GM12878 (cell line): ENCODE measurements around the gene RMND5A. TPM values are rescaled to one million over a fixed set of nuclear protein-coding genes. Genes with fewer than 3 reads are reported as not detected.

Source experiments
- ATAC-seq: fragments of 200-7000 bp; cut with Tn5 transposase; 3 replicates; pipeline ENCODE4 v1.9.1; 2020; ENCODE audit warnings: mild to moderate bottlenecking, moderate library complexity
- BruUV-seq: library from RNA; stranded (reverse); fragments of 400-500 nt; replicated peaks from 2 replicates; lab custom pipeline; 2021; lab: Mats Ljungman, UMichigan
- CTCF ChIA-PET: fragments of 300-600 bp; sonication (Branson Sonifier 250); formaldehyde crosslinking; extraction: SDS; loops from one replicate; lab custom pipeline; 2021; ENCODE audit warnings: inconsistent platforms; lab: Yijun Ruan, JAX
- POLR2A ChIA-PET: fragments of 350-600 bp; formaldehyde crosslinking; extraction: SDS; loops from one replicate; lab custom pipeline; 2021; ENCODE audit warnings: inconsistent platforms; lab: Charles Lee
- RAD21 ChIA-PET: fragments of 300-600 bp; sonication (Branson Sonifier 250); formaldehyde crosslinking; loops from one replicate; lab custom pipeline; 2023; ENCODE audit warnings: antibody characterized with exemption; ENCODE audit not compliant: unreplicated experiment; lab: Charles Lee
- SMC1A ChIA-PET: fragments of 300-600 bp; sonication (Branson Sonifier 250); formaldehyde crosslinking; loops from one replicate; lab custom pipeline; 2023; ENCODE audit not compliant: unreplicated experiment, uncharacterized antibody; lab: Charles Lee
- DNase-seq: peaks from one replicate; pipeline ENCODE4 v3.0.0-alpha.2; 2011; ENCODE audit warnings: low read depth, low spot score
- FAIRE-seq: peaks from 3 replicates; lab custom pipeline; 2011; peaks lifted over from hg19 to GRCh38; lab: Jason Lieb, UNC
- H2AFZ ChIP-seq: 2 replicates; pipeline ENCODE4 v1.6.0; 2011; ENCODE audit warnings: low read depth, low read length, control low read depth; ENCODE audit not compliant: control insufficient read depth
- H3K27ac ChIP-seq: 2 replicates; pipeline ENCODE4 v1.5.1; 2011; ENCODE audit warnings: control low read depth; ENCODE audit not compliant: control insufficient read depth, insufficient read depth
- H3K27me3 ChIP-seq, 2 experiments: replicated peaks in 1 of 2; 2 replicates each; pipeline versions ENCODE4 v1.6.0 to v1.6.1; 2011; ENCODE audit warnings: low read length in 1 of 2; ENCODE audit not compliant: control insufficient read depth in 2 of 2, insufficient read depth in 2 of 2
- H3K36me3 ChIP-seq, 2 experiments: 2 replicates each; pipeline ENCODE4 v1.5.1; 2011; ENCODE audit warnings: low read length in 1 of 2; ENCODE audit not compliant: control insufficient read depth in 2 of 2, insufficient read depth in 2 of 2
- H3K4me1 ChIP-seq: 2 replicates; pipeline ENCODE4 v1.6.1; 2011; ENCODE audit warnings: mild to moderate bottlenecking, low read length, moderate library complexity, mixed read lengths; ENCODE audit not compliant: control insufficient read depth, insufficient read depth
- H3K4me2 ChIP-seq: 2 replicates; pipeline ENCODE4 v1.6.0; 2011; ENCODE audit warnings: control low read depth; ENCODE audit not compliant: control insufficient read depth, insufficient read depth
- H3K4me3 ChIP-seq: fragments of 200-600 bp; sonication (generic); 2 replicates; pipeline ENCODE4 v1.5.1; 2016
- H3K79me2 ChIP-seq: 2 replicates; pipeline ENCODE4 v1.6.0; 2011; ENCODE audit warnings: low read length; ENCODE audit not compliant: control insufficient read depth, insufficient read depth
- H3K9ac ChIP-seq: 2 replicates; pipeline ENCODE4 v1.8.0; 2011; ENCODE audit warnings: low read length, control low read depth, mixed read lengths; ENCODE audit not compliant: control insufficient read depth, insufficient read depth
- H3K9me3 ChIP-seq: replicated peaks from 3 replicates; pipeline ENCODE4 v1.5.1; 2011; ENCODE audit warnings: mild to moderate bottlenecking, low read length; ENCODE audit not compliant: control insufficient read depth, insufficient read depth
- H4K20me1 ChIP-seq: 2 replicates; pipeline ENCODE4 v1.6.0; 2011; ENCODE audit not compliant: control insufficient read depth, insufficient read depth
- EZH2 ChIP-seq: IDR thresholded peaks from 2 replicates; pipeline ENCODE4 v1.6.1; 2012; ENCODE audit warnings: low read depth, mild to moderate bottlenecking, control low read depth, inconsistent platforms, low read length, borderline replicate concordance; ENCODE audit not compliant: control insufficient read depth
- HCFC1 ChIP-seq: fragments of 150-350 bp; IDR thresholded peaks from 2 replicates; pipeline ENCODE4 v1.6.1; 2014; ENCODE audit warnings: low read length
- HSF1 ChIP-seq: fragments of 150-350 bp; IDR thresholded peaks from 2 replicates; pipeline ENCODE4 v1.6.1; 2014; ENCODE audit warnings: mild to moderate bottlenecking, low read depth, low read length
- MYC ChIP-seq: IDR thresholded peaks from 2 replicates; pipeline ENCODE4 v1.6.1; 2011; ENCODE audit warnings: mild to moderate bottlenecking, low read length, moderate library complexity, inconsistent platforms; ENCODE audit not compliant: insufficient read depth, insufficient replicate concordance, insufficient read length, severe bottlenecking
- NKRF ChIP-seq: fragments of 450-650 bp; conservative IDR thresholded peaks from 2 replicates; pipeline ENCODE4 v1.6.1; 2017; ENCODE audit warnings: mild to moderate bottlenecking, moderate library complexity
- SIX5 ChIP-seq: IDR thresholded peaks from 2 replicates; pipeline ENCODE4 v1.6.1; 2011; ENCODE audit warnings: mild to moderate bottlenecking, low read depth, low read length, moderate library complexity; ENCODE audit not compliant: severe bottlenecking
- TBL1XR1 ChIP-seq: IDR thresholded peaks from 2 replicates; pipeline ENCODE4 v1.6.1; 2012; ENCODE audit warnings: low read depth, low read length, improper control_type of control experiment
- ZBTB40 ChIP-seq: fragments of 450-650 bp; IDR thresholded peaks from 2 replicates; pipeline ENCODE4 v1.6.1; 2016; ENCODE audit warnings: mild to moderate bottlenecking, moderate library complexity, borderline replicate concordance
- WGBS: methylation state at CpG from one replicate; pipeline ENCODE4 v1.1.6; 2016; ENCODE audit warnings: low lambda C conversion rate; ENCODE audit not compliant: insufficient replicate concordance, insufficient coverage; ENCODE audit errors: missing lambda C conversion rate; 5-methylcytosine and 5-hydroxymethylcytosine counted together
- in situ Hi-C: fragments of 300-500 bp; cut with MboI; formaldehyde crosslinking; loops from 9 replicates; pipeline ENCODE4 v1.14.3; 2018; ENCODE audit warnings: mixed read lengths
- intact Hi-C: fragments of 100-400 bp; cut with micrococcal nuclease; formaldehyde crosslinking; loops from one replicate; pipeline ENCODE4 v1.14.2; 2022; ENCODE audit not compliant: unreplicated experiment
- polyA plus RNA-seq, 11 experiments: library from polyadenylated mRNA; depleted of rRNA in 4 of 11; unstranded in 6 of 11; stranded (reverse) in 5 of 11; fragments of >200 nt; fragmentation: Nextera tagmentation in 4 of 11; fragmentation: Illumina TruSeq in 1 of 11; extraction: Ambion mirVana in 4 of 11; extraction: Trizol in 1 of 11; gene quantifications; 1 replicate in 1 of 11; 2 replicates in 10 of 11; pipeline versions ENCODE4 v1.2.1 to v1.2.3, GENCODE V29; 2011 to 2016; ENCODE audit warnings: inconsistent platforms in 2 of 11, missing spikeins in 2 of 11, low read depth in 1 of 11
- total RNA-seq, 4 experiments: library from RNA; depleted of rRNA in 3 of 4; stranded (reverse); fragments of >200 nt in 3 of 4; fragmentation: Illumina TruSeq in 1 of 4; extraction: Trizol in 1 of 4; gene quantifications; 2 replicates each; pipeline versions ENCODE4 v1.2.1 to v1.2.3, GENCODE V29; 2013 to 2021

RMND5A gene
- total and polyA plus RNA-seq, 10 of the 15 experiments (the other 5 are each of a cell fraction or from before 2014, with no cell fraction given), result 8.3 to 33.6 (median 23.2) TPM

- H3K36me3 ChIP-seq, result no peaks in the 10 kb centered on the region
- H3K4me3 ChIP-seq, result no peak within 1 kb of the TSS
- no TSS peak for BruUV-seq
- peaks cover 2% of the 10 kb centered on the region; the same call in 2 of the 3 replicates for H3K9me3 ChIP-seq
- no peak within 1 kb of the TSS for H2AFZ ChIP-seq
- POLR2A ChIA-PET, result no interaction called here
- intact Hi-C loops (no loop called here), in situ Hi-C loops (no loop called here)
- no peaks in the 10 kb centered on the region for H3K4me1 ChIP-seq
- SMC1A ChIA-PET, result no interaction called here
- no peak within 1 kb of the TSS for H3K9ac ChIP-seq
- ATAC-seq (peak; percentile 58), DNase-seq (no peak), FAIRE-seq (no peak)
- 0 out of 2 replicates have a peak within 1 kb of the TSS, but pooled peaks have one; percentile 25 for H3K4me2 ChIP-seq
- TF ChIP-seq HSF1, result no peak
- TF ChIP-seq MYC, result no peak
- TF ChIP-seq HCFC1, result no peak
- TF ChIP-seq NKRF, result no peak
- TF ChIP-seq SIX5, result no peak
- TF ChIP-seq EZH2, result 0 out of 2 replicates have a peak, but pooled peaks have one; percentile 41
- TF ChIP-seq ZBTB40, result no peak
- TF ChIP-seq TBL1XR1, result no peak
- H4K20me1 ChIP-seq, result no peaks in the 10 kb centered on the region
- WGBS, result 8% methylated on average over 42 of the region's 57 CpGs
- no peaks in the 10 kb centered on the region for H3K79me2 ChIP-seq
- no peak within 1 kb of the TSS for H3K27ac ChIP-seq
- H3K27me3 ChIP-seq, result peaks cover 9 to 21% of the 10 kb centered on the region in 2 experiments
- CTCF ChIA-PET, result no interaction called here
- RAD21 ChIA-PET, result no interaction called here
These were observed 70.8 kb downstream of the RMND5A start, which contains the start of gene CD8A for GRCh38 chr2:86790676-86791572. Gene CD8A (minus strand): TSS chr2:86790913. CDS start chr2:86790825, 88 bp downstream.
